Peyer's patch (tissue), 4 donors: ENCODE results near the gene TMCC1.

Experiments
- CTCF ChIP-seq, 6 experiments: fragments of 450-650 bp in 4 of 6; fragments of 200-600 bp in 2 of 6; sonication (generic) in 1 of 6; IDR thresholded peaks; one replicate each; pipeline ENCODE4 v1.5.1; 2017 to 2019; ENCODE audit warnings: antibody characterized with exemption in 6 of 6, mild to moderate bottlenecking in 3 of 6, moderate library complexity in 1 of 6
- POLR2A ChIP-seq, 2 donors: fragments of 450-650 bp; IDR thresholded peaks; one replicate each; pipeline ENCODE4 v1.5.1; 2017; ENCODE audit warnings: antibody characterized with exemption in 2 of 2, mild to moderate bottlenecking in 2 of 2, moderate library complexity in 2 of 2

DNA sequence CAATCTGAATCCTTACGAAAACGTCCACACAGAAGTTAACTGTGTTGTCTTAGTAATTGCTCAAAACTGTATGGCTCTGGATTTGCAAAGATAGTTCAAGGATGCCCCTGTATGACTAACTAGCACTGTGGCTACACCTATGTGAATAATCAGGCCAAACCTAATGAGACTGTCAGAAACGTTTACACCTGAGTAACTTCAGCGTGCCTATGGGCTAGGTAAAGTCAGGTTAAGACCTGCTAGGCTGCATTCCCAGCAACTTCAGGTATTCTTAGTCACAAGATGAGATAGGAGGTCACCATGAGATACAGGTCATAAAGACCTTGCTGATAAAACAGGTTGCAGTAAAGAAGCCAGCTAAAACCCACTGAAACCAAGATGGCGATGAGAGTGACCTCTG lies 199.3 kb downstream of the TMCC1 start:
- TF ChIP-seq CTCF (IDR thresholded peaks at IDR 0.05) (no peak), POLR2A (IDR thresholded peaks at IDR 0.05) (no peak)
